GM19467 (cell line): ENCODE measurements around the gene LYZL4.

ENCODE experiments used
- ATAC-seq: cut with Tn5 transposase; IDR thresholded peaks from one replicate; pipeline ENCODE4 v1.9.1; 2021; ENCODE audit warnings: mild to moderate bottlenecking, moderate library complexity; ENCODE audit not compliant: unreplicated experiment

Gene LYZL4

GRCh38 chr3:42428830-42429229, 18.4 kb upstream of the LYZL4 start:
- no peak for ATAC-seq

GRCh38 chr3:42425736-42426407, 15.5 kb upstream of the LYZL4 start:
- no peak for ATAC-seq

- no peak for ATAC-seq
Measured at GRCh38 chr3:42424911-42425310, 14.5 kb upstream of the LYZL4 start.

GRCh38 chr3:42421818-42422796, 11.7 kb upstream of the LYZL4 start:
- no peak for ATAC-seq

GRCh38 chr3:42419563-42419962, 9.2 kb upstream of the LYZL4 start:
- ATAC-seq: no peak

- no peak for ATAC-seq
Measured at GRCh38 chr3:42412526-42413155, 2.2 kb upstream of the LYZL4 start.

GRCh38 chr3:42411429-42411828, 1.0 kb upstream of the LYZL4 start:
- ATAC-seq: no peak

GRCh38 chr3:42408156-42408555, 2.3 kb downstream of the LYZL4 start:
- ATAC-seq: no peak

GRCh38 chr3:42406727-42407450, 3.5 kb downstream of the LYZL4 start:
- ATAC-seq: no peak

GRCh38 chr3:42405857-42406256, 4.6 kb downstream of the LYZL4 start:
- no peak for ATAC-seq

- no peak for ATAC-seq
Measured at GRCh38 chr3:42403737-42404136, 6.7 kb downstream of the LYZL4 start.

- no peak for ATAC-seq
Measured at GRCh38 chr3:42402394-42403096, 7.9 kb downstream of the LYZL4 start.

- no peak for ATAC-seq
Measured at GRCh38 chr3:42398080-42398479, 12.3 kb downstream of the LYZL4 start.

- ATAC-seq: no peak
Measured at GRCh38 chr3:42397644-42398043, 12.8 kb downstream of the LYZL4 start.

- no peak for ATAC-seq
Measured at GRCh38 chr3:42394579-42395288, 15.7 kb downstream of the LYZL4 start.

GRCh38 chr3:42387802-42388651, 22.4 kb downstream of the LYZL4 start:
- no peak for ATAC-seq

GRCh38 chr3:42381551-42382082, 28.8 kb downstream of the LYZL4 start:
- ATAC-seq: no peak

GRCh38 chr3:42377681-42378080, 32.7 kb downstream of the LYZL4 start:
- no peak for ATAC-seq
